HG03378 (cell line): Measurements from ENCODE around the gene MAP4.

Experiments used
- ATAC-seq: cut with Tn5 transposase; IDR thresholded peaks from one replicate; pipeline ENCODE4 v1.9.1; 2021; ENCODE audit warnings: mild to moderate bottlenecking, moderate library complexity; ENCODE audit not compliant: unreplicated experiment

Gene MAP4

DNA sequence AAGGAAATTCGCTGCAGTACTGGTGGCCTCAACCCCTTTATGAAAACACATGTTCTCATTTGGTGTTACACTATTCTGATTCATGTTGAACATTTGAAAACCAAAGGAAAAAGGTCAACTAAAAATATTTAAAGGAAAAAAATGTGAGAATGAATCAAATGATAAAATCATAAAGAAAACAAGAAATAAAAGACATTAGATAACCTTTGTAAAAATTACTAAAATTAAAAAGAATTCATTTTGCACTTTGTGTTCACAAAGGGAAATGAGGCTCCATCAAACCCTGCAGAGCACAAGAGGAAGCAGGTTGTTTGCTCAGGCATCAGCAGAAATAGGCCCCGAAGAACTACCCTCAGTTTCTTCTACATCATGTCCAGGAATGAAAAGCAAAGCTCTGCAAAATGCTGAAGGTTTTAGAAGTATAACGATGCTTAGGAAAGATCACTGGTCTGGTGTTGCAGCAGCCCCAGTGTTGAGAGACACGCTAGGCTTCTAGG lies 41.2 kb downstream of the MAP4 start:
- ATAC-seq = no peak

DNA sequence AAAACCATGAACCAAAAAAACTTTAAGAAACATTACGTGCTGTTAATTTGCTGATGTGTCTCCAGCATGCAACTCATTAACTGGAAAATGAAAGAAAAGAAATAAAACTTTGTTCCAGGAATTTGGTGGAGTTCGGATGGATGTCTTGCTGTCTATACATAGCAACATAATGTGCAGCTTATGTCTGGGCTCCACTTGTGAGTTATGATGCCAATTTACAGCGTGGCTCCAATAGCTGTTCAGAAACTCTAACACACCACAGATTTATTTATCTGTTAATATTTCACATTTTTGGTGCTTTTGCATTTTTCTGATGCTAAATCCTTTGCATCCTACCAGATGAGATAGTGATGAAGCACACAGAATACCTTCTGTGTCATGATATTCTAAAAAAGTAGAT lies 45.1 kb downstream of the MAP4 start:
- no peak for ATAC-seq

DNA sequence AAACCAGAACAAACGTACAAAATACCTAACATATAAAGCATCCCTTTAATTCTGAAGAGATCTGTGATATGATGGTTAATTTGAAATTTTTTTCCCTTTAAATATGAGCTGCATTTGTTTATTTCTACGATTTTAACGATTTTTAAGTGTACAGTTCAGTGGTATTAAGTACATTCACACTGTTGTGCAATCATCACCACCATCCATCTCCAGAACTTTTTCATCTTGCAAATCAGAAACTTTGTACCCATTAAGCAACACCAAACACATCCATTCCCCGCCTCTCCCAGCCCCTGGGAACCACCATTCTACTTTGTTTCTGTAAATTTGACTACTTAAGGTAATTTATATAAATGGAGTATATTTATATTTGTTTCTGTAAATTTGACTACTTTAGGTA lies 51.5 kb downstream of the MAP4 start:
- ATAC-seq = no peak

DNA sequence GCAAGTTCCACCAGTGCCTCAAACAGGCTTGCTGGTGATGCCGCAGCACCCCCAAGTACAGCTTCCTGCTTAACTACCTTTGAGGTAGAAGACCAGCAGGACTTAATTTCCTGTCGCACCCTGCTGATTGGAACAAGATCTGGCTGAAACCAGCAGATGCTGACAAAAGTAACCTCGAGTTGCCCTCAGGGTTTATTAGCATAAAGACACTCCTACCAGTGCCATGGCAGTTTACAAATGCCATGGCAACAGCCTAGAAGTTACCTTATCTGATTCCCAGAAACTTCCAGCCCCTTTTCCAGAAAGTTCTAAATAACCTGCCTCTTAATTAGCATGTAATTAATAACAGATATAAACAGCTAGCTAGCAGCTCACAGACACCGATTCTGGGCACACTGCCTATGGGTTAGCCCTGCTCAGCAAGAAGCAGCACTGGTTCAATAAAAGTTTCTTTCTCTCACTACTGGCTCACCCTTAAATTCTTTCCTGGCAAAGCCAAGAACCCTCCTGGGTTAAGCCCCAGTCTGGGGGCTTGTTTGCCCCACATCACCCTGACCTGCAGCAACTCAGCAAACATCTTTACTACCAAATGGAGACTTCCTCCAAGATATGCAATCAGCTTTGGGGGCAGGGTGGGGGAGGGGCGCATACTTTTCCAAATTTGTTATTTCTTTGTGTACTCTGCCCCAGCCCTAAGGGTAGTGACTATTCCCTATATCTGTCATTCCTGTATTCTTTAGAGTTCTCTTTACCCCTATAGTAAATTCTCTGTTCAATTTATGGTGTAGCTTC lies 54.2 kb downstream of the MAP4 start:
- ATAC-seq = no peak

DNA sequence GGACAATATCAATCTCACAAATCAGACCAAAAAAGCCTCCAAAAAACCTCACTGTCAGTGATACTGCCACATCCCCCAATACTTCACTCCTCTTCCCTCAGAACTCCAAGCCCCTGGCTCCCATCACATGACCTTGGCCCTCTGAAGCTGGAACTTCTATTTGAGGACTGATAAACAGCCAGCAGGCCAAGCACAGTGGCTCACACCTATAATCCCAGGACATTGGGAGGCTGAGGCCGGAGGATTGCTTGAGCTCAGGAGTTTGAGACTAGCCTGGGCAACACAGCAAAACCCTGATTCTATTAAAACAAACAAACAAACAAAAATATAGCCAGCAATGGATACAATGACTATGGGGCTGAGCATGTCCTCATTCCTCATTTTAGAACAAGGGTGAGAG lies 55.2 kb downstream of the MAP4 start:
- ATAC-seq = no peak

- no peak for ATAC-seq
Measured at GRCh38 chr3:47956521-47956920, 59.7 kb downstream of the MAP4 start.

DNA sequence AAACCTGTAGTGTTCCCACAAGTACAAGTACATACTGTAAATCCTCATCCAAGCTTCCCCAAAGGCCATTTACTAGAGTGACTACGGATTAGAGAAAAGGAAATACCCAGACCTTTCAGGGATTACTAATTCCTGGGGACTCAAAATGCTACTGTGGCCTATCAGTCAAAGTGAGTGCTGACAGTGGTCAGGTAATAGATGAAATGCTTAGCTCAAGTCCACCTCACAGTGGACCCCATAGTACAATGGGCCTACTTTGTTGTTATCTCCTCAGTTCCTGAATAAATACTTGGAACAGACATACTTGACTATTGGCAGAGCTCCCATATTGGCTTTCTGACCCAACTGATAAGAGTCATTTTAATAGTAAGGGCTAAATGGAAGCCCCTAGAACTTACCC lies 61.6 kb downstream of the MAP4 start:
- ATAC-seq = no peak

DNA sequence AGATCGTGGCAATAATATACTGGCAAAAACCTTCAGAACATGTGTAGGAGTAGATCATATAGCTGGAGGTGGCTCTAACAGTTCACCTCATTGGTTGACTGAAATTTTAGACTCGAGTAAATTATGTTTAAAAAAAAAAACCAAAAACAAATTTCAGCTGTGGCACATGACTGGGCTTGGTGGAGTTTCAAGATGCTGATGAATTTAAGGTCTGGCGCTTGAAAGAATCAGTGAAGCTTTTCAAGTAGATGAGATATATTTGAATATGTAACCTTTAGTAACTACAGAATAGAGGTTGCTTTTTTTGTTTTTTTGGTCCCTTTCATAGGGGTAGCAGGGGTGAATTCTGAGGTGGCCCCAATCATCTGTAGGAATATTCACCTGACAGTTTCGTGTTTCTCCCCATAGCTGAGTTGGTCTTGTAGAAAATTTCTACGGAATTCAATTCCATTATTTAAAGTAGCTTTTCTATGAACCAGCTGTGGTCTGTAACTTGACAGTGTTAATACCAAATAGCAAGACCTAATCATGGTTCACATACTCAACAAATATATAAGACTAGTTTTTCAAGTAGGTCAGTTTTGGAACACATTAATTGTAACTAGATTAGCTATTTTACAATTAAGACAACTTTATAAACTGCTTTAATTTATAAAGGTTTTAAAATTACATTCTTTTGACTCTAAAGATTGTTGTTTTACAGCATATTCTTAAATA lies 65.6 kb downstream of the MAP4 start:
- no peak for ATAC-seq

- no peak for ATAC-seq
Measured at GRCh38 chr3:47949979-47950378, 66.2 kb downstream of the MAP4 start.

DNA sequence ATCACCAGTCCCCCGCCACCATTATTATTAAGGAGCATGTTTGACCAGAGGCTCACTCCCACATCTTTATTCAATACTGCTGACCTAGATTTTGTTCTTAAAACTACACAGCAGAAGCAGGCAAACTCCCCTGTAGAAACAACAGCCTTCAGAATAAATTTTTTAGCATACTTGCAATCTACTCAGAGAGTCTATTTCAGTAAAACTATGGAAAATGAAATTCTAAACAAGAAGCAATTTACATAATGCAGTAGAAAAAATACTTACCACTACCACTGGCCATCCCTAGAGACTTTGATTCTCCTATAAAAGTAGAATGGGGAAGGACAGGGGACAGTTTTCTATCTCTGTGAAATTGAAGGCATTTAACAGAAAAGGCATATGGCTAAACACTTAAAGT lies 76.0 kb downstream of the MAP4 start:
- no peak for ATAC-seq

- ATAC-seq = no peak
Measured at GRCh38 chr3:47932421-47932820, 83.8 kb downstream of the MAP4 start.

- no peak for ATAC-seq
Measured at GRCh38 chr3:47930979-47931378, 85.2 kb downstream of the MAP4 start.

GRCh38 chr3:47916696-47917095 lies 99.5 kb downstream of the MAP4 start:
- no peak for ATAC-seq

DNA sequence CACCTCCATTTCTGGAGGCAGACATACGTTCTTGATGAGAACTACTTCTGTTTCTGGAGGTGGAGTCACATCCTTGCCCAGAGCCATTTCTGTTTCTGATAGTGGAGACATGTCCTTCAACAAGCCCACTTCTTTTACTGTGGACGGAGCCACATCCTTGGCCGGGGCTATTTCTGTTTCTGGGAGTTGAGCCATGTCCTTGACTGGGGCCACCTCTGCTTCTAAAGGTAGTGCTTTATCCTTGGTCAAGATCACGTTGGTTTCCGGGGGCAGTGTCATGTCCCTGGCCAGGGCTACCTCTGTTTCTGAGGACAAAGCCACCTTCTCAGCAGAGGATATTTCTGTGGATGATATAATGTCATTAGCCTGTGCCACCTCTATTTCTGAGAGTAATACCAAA lies 100.0 kb downstream of the MAP4 start:
- ATAC-seq = no peak

DNA sequence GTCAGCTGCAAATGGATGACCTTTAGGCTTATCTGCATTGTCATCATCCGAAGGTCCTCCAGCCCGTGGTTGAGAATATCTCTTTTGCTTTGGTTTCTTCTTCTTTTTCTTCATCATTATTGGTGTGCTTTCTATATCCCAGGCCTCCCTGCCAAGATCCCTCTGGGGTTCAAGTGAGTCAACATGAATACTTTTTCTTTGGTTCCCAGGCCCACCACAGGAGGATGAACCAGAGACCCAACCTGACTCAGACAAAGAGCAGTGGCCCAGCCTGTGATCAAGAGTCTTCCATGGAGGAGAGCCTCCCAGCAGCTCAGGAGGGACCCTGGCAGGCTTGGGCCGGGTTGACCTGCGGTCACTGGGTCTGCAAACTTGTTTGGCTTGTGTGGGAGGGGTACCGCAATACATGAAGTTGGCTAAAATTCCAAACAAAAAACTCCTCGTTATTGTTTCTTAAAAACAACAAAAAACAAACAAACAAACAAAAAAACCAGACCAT lies 104.2 kb downstream of the MAP4 start:
- no peak for ATAC-seq

DNA sequence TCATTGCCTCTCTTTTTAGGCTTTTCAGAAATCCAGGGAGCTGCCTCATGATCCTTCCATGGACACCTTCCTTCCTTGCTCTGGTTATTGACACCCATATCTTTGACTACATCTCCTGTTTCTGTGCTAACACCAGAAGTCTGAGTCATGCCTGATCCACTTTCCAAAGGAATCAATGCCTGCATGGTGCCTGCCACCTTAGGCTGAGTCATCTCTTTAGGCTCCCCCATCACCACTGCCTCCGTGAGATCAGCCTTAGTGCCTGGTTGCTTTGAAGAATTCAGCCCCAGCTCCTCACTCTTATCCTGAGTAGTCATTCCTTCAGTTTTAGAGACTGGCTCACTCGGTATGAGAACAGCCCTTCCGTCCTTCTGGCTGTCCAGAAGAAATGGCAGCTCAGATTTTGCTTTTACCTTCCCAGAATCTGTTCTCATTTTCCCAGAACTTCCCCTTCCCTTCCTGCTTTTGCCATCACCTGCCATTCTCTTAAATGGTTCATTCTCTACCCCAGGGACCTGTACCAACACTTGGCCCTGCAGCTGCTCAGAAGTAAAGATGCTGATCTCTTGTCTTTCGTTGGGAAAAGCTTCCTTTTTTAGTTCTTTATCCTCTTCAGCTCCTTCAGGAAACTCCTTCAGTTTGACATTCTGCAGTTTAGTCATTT lies 105.3 kb downstream of the MAP4 start:
- no peak for ATAC-seq

GRCh38 chr3:47910233-47910632 lies 106.0 kb downstream of the MAP4 start:
- ATAC-seq = no peak

DNA sequence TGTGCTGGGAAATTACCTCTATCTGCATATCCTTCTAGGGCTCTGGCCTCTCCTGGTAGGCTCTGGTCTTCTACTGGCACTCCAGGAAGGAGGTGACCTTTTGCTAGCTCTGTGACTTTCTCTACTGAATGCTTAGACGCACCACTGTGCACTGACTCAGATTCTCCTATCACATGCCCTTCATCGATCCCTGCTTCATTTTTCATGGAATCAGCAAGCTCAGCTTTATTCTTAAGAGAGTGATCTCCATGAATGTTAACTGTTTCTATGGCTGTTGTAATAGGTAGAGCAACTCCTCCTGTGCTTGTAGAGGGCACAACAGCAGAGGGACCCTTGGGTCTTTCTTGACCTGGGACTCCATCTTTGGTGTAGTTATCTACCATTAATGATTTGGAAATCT lies 106.6 kb downstream of the MAP4 start:
- no peak for ATAC-seq

- ATAC-seq = no peak
Measured at GRCh38 chr3:47908744-47909143, 107.5 kb downstream of the MAP4 start.

DNA sequence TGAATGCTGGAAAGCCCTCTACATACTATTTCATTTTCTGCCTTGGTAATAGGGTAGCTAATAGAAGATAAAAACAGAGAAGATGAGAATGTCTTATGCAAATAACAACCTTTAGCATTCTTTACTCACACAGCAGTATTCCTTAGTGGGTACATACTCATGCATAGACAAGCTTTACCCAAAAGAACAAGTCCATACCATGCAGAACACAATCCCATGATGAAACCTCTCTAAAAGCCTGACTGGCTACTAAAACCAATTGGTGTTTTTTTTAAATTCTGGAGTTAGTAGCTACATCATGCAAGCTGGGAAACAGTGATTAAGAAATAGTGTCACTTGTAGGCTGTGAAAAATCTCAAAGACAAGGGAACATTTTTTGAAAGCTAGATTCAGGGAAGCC lies 108.4 kb downstream of the MAP4 start:
- ATAC-seq = no peak

GRCh38 chr3:47902746-47903145 lies 113.5 kb downstream of the MAP4 start:
- ATAC-seq = no peak
